ENCODE results near the gene PTCH1. TPM values are rescaled to one million over a fixed set of nuclear protein-coding genes. Genes with fewer than 3 reads are reported as not detected.

PTCH1 gene
- total RNA-seq, 1 donor from 2014 or later, result 10.4 TPM

DNA sequence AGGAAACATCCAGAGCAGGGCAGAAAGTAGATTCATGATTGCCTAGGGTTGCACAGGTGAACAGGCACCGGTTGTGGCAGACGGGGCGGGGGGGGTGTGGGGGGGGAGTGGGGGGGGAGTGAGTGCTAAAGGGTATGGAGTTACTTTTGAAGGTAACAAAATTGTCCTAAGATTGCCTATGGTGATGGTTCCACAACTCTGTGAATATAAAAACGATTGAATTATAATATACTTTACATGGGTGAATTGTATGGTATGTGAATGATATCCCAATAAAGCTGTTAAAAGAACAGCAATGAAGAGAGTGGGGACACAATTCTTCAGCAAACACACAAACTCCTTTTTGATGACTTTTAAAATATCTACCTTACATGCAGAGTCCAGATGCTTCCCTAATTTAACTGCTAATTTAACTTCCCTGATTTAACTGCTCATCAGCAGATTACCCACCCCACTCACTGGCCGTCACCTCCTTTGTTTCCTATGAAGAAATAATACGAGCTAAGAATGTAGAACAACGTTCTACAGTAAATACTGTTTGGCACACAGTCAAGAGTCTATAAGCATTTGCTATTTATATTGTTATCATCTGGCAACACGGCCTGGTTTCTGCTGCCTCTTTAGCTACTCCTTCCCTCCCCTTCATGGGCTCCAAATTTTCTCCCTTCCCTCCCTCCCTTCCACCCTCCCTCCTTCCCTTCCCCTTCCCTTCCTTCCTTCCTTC is 83.5 kb downstream of the PTCH1 start:
- intact Hi-C loops (cut with DNase I), result no loop called here
- DNase-seq (ENCODE audit: missing footprints) (no peak), ATAC-seq (no peak)

DNA sequence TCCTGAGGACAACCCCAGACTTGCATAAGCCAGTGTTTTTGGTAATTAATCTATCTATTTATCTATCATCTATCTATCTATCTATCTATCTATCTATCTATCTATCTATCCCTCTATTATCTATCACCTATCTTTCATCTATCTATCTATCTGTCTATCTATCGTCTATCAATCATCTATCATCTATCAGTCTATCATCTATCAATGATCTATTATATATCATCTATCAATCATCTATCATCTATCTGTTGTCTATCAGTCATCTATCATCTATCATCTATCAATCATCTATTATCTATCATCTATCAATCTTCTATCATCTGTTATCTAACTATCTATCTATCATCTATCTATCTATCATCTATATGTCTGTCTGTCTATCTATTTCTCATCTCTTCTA is 85.5 kb downstream of the PTCH1 start:
- ATAC-seq, result no peak
- intact Hi-C loops (cut with DNase I), result no loop called here
- no peak for DNase-seq (ENCODE audit: missing footprints)

DNA sequence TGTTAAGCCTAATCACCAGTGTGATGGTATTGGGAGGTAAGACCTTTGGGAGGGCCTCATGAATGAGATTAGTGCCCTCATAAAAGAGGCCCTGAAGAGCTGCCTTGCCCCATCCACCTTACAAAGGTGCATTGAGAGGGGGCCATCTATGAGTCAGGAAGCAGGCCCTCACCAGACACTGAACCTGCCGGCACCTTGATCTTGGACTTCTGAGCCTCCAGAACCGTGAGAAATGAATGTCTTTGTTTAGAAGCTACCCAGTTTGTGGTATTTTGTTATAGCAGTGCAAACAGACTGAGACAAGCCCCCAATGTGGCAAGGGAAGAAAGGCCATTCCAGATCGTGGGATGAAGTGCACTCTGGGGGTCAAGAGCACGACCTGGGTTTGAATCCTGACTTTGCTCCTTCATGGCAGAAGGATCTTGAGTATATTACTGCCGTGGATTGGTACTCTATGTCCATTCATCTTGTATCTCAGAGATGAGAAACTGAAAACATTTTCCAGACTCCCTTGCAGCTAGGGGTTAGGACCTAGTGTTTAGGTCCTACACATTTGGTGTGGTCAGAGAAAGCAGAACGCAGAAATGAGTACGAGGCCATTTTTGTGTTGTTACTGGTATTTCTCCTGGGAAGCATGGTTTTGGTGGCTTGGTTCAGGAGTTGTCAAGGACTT is 86.7 kb downstream of the PTCH1 start:
- intact Hi-C loops (cut with DNase I), result loop anchor here (5.0 kb wide), 1 partner anchor 77 kb away; no protein-coding TSS in a partner anchor
- DNase-seq (ENCODE audit: missing footprints), result no peak
- no peak for ATAC-seq

DNA sequence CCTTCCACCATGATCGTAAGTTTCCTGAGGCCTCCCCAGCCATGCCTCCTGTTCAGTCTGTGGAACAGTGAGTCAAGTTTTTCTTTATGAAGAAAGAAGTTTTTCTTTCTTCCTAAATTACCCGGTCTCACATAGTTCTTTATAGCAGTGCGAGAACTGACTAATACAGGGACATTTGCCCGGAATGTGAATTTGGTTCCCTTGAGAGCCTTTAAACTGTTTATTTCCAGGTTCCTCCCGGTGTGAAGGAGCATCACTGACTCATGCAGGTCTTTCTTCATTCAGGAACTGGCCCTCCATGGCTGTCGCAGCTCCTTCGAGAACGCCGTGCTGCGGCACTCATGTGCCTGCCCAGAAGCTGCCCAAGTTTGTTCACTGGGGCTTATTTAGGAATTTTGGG is 87.7 kb downstream of the PTCH1 start:
- ATAC-seq, result no peak
- intact Hi-C loops (cut with DNase I), result loop anchor here (5.0 kb wide), 1 partner anchor 78 kb away; no protein-coding TSS in a partner anchor

DNA sequence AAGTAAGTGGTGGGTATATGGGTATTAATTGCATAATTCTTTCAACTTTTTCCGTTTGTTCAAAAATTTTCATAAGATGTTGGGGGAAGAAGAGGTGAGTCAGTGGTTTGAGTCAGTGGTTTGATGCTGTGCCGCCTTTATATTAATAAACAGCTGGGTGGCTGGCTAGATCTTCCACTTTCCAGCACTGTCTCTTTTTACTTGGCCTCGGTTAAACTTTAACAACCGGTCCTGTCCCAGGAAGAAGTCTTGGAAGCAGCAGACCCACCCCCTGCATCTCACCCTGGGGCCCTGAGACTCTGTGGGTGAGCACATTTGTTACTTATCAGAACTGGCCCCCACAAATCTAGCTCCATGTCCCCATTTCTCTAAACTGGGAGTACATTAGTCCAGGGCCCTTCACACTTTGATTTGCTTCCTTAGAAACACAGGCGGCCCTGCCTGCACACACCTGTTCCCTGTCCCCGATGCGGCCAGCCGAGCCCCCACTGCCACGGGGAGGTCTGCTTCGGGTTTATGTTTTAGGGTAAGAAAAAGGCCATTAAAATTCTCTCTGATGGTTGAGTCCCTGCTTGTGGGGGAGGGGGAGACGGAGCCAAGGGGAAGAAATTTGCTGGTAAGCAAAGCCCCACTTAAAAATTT is 90.7 kb downstream of the PTCH1 start:
- intact Hi-C loops (cut with DNase I), result loop anchor here (5.0 kb wide), 1 partner anchor 81 kb away; no protein-coding TSS in a partner anchor
- no peak for DNase-seq (ENCODE audit: missing footprints)
- peak; percentile 38 for ATAC-seq

More for the DNA sequence above, 87.7 kb downstream of the PTCH1 start:
- no peak for DNase-seq (ENCODE audit: missing footprints)

DNA sequence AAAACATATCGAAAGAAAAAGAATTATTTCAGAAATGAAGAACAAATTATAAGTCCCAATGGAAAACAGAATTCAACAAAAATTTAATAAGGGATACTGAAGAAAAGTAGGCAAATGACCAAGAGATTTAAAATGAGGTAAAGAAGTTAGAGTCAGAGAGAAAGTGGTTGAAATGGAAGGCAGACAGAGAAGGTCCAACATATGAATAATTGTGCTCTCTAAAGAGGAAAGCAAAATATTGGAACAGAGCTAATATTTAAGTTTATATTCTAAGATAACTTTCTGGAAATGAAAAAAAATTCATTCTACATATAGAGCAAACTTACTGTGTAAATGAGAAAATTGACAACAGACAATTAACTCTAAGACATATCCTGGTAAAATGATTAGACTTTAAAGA is 94.1 kb downstream of the PTCH1 start:
- no peak for ATAC-seq
- no peak for DNase-seq (ENCODE audit: missing footprints)
- intact Hi-C loops (cut with DNase I), result no loop called here

DNA sequence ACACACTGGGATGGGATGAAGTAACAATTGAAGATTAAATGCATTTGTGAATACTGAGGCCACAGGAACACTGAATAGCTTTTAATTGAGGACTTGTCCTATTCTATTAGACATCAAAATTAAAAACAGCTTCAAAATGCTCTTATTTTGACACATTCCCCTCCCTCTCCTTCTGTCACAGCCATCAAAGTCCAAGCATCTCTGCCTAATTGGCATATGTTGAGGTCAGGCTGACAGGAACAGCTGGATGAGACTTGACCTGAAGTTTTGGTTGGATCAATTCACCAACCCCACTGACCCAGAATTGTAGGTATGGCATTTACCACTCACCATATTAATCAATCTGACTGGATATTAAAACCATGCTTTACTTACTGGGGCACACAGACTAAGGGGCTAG is 96.3 kb downstream of the PTCH1 start:
- ATAC-seq, result no peak
- intact Hi-C loops (cut with DNase I), result no loop called here

DNA sequence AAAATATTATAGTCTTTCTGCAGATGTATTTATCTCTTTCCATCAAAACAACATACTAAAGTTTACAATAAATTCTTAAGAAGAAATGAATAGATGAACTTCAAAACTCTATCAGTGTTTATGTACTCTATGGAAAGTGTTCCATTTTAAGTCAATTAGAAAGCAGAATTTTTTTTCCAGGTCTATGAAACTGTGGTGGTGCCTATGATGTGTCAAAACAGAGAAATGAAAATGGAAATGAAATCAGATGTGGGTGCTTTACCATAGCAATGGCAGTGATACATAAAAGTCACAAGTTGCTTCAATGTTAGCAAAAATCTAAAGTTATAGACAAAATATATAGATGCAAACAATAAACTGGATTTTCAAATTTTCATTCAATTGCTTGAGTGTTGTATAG is 97.3 kb downstream of the PTCH1 start:
- intact Hi-C loops (cut with DNase I), result no loop called here
- no peak for ATAC-seq
- no peak for DNase-seq (ENCODE audit: missing footprints)

More for the DNA sequence above, 96.3 kb downstream of the PTCH1 start:
- DNase-seq (ENCODE audit: missing footprints), result no peak

DNA sequence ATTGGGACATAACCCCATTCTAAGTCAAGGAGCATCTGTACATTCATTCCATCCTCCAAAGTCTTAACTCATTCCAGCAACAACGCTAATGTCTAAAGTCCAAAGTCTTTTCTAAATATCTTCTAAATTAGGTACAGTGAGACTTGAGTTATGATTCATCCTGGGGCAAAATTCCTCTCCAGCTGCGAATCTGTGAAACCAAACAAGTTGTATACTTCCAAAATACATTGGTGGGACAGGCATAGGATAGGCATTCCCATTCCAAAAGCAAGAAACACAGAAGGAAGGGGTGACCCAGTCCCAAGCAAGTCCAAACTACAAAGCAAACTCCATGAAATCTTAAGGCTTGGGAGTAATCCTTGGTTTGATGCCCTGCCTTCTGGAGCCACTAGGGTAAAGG is 101.6 kb downstream of the PTCH1 start:
- intact Hi-C loops (cut with DNase I), result no loop called here
- ATAC-seq (no peak), DNase-seq (ENCODE audit: missing footprints) (no peak)

DNA sequence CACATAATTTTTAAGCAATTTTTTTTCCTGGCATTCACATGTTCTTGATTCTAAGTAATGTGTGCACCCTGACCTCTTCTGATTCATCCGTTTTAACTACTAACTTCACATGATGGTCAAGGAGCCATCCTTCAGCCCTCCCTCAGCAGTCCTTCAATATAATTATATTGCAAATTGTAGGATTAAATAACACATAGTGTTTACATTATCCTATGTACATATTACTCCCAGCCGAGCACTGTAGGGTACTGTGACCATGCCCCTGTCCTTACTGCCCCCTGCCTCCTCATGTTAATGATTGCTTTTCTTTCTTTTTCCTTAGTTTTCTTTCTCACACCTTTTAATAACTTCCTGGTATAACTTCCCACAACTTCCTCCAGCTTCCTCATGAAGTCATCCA is 103.0 kb downstream of the PTCH1 start:
- intact Hi-C loops (cut with DNase I), result no loop called here
- no peak for ATAC-seq
- no peak for DNase-seq (ENCODE audit: missing footprints)

DNA sequence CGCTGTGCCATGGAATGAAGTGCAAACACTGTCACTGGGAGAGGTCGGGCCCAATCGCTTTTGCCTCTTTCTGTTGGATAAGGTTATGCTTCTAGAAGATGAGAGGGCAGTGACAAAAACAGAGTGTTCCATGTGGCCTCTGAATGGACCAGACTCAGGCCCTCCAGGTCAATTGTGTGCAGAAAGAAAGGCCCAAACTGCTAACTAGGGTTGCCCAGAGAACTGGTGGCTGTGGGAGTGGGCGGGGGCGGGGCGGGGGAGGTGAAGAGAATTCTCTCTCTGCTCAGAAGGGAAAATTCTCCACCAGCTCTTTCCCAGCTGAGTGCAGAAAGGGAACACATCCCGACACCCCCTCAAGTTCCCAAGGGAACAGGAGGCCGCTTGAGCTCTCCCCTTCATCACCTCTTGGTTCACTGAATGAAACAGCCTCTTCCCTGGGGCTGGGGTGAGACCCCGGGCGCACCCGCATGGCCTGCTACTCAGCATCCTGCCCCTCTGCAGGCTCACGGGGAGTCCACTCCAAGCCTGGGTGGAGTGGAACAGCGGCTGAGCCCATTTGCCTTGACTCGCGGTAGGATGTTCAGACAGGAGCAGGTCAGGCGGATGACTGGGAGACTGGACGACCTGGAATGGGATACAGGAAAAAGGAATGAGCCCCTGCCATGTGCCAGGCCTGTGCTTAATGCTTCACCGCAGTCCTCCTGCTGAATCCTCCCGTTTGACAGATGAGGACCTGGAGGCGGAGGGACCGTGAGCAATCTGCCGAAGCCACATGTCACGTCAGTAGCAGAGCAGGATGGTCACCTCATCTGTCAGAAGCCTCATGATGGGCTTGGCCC is 105.5 kb downstream of the PTCH1 start:
- DNase-seq (ENCODE audit: missing footprints) (no peak), ATAC-seq (no peak)
- intact Hi-C loops (cut with DNase I), result no loop called here

DNA sequence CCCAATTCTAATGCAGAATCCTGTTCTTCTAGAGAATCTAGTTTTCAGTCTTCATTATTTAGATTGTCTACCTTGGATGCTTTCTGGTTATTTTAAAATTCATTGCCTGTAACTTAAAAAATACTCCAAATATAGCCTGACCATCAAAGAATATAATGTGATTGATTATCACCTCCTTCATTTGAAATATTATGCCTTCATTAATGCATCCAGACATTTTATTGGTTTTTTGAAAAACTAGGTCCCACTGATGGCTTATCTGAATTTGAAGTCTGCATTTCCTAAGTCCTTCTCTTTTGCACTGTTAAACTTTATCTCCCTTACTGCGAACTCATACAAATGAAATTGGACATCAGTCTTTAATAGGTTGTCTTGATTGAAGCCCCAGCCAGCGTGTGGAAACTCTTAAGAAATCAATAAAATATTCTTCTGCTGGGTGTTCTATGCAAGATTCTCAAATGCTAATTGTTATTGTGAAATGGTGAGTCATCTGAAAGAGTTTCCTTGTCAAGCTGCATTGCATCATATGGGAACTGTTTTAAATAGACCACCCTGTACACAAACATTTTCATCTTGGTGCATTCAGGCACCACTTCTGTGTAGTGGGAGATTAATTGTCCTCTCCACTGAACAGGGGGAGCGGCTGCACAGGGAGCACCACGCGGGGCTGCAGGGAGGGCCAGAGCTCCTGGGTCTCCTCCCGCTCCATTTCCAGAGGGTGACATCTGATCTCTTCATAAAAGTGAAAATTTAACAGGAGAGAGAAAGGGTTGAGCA is 106.9 kb downstream of the PTCH1 start:
- ATAC-seq (no peak), DNase-seq (ENCODE audit: missing footprints) (no peak)
- intact Hi-C loops (cut with DNase I), result no loop called here

DNA sequence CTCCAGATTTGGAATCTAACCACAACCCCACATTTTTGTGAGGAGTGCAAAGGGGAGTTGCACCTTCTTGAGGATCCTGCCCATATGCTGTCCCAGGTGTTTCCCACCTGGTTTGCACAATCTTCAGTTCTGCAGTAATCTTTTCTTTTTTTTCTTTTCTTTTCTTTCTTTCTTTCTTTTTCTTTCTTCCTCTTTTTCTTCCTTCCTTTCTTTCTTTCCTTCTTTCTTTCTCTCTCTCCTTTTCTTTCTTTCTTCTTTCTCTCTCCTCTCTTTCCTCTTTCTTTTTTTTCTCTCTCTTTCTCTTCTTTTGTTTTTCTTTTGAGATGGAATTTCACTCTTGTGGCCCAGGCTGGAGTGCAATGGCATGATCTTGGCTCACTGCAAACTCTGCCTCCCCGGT is 109.2 kb downstream of the PTCH1 start:
- DNase-seq (ENCODE audit: missing footprints) (no peak), ATAC-seq (no peak)
- intact Hi-C loops (cut with DNase I), result no loop called here

DNA sequence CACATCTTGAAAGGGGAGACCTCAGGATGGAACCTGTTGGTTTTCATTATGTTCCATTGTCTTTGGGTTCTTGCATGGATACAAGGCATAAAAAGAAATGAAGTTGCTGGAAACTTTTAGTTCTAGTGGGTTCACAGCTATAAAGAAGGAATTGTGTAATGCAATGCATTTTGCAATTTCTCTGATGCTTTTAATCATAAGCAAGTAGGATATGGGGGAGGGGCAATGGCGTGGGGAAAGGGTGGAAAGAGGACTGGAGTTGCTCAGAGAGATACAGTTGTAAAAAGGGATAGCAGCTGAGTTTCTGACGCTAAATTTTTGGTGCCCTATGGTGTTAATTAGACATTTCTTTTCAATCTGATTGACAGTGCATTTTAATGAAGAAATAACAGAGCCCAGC is 110.7 kb downstream of the PTCH1 start:
- intact Hi-C loops (cut with DNase I), result no loop called here
- DNase-seq (ENCODE audit: missing footprints), result no peak
- ATAC-seq, result no peak

DNA sequence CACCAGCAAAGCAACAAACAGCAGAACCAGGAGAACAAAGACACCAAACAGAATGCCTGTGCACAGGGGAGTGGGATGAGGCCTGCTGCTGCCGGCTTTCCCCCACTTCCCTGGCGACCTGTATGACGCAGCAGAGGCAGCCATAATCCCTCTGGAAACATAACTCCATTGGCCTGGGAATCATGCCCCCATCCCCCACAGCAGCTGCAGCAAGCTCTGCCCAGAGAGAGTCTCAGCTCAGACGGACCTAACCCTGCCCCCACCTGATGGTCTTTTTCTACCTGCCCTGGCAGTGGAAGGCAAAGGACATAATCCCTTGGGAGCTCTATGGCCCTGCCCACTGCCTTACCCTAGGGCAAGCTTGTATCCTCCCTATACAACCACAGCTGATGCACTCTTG is 117.5 kb downstream of the PTCH1 start:
- intact Hi-C loops (cut with DNase I), result no loop called here
- DNase-seq (ENCODE audit: missing footprints) (no peak), ATAC-seq (no peak)
